HCT116 (cell line): Measurements from ENCODE around the gene MROH7. TPM values are rescaled to one million over a fixed set of nuclear protein-coding genes. Genes with fewer than 3 reads are reported as not detected.

Experiments
- ATAC-seq: fragments of 200-7000 bp; cut with Tn5 transposase; 2 replicates; pipeline ENCODE4 v1.9.1; 2020; ENCODE audit warnings: mild to moderate bottlenecking, moderate library complexity
- BruUV-seq: library from RNA; stranded (reverse); fragments of 400-500 nt; replicated peaks from 2 replicates; lab custom pipeline; 2021; lab: Mats Ljungman, UMichigan
- CTCF ChIA-PET: fragments of 300-600 bp; sonication (Branson Sonifier 250); formaldehyde crosslinking; loops from one replicate; lab custom pipeline; 2021; ENCODE audit warnings: antibody characterized with exemption; lab: Charles Lee
- POLR2A ChIA-PET: fragments of 300-600, 350-600 bp; sonication (Branson Sonifier 250); formaldehyde crosslinking; loops from one replicate; lab custom pipeline; 2021; ENCODE audit warnings: antibody characterized with exemption; lab: Charles Lee
- RAD21 ChIA-PET, 2 experiments: fragments of 300-600 bp; sonication (Branson Sonifier 250); formaldehyde crosslinking; loops; one replicate each; lab custom pipeline; 2023; ENCODE audit warnings: low total read pairs in 2 of 2; ENCODE audit not compliant: uncharacterized antibody in 2 of 2, unreplicated experiment in 2 of 2, low non-redundant PET in 1 of 2; lab: Charles Lee
- DNase-seq: peaks from one replicate; pipeline ENCODE4 v3.0.0-alpha.2; 2010; ENCODE audit warnings: low read depth, low spot score
- H2AFZ ChIP-seq: fragments of 200-600 bp; shearing (Covaris generic), sonication (generic); 2 replicates; pipeline ENCODE4 v1.6.1; 2017; ENCODE audit warnings: low read depth, mixed run types, mixed read lengths, antibody characterized with exemption, low read length; ENCODE audit not compliant: poor library complexity, severe bottlenecking
- H3K27ac ChIP-seq: 2 replicates; pipeline ENCODE4 v1.5.1; 2012; ENCODE audit warnings: low read depth, low read length
- H3K27me3 ChIP-seq: fragments of 200-600 bp; sonication (generic); 2 replicates; pipeline ENCODE4 v1.6.1; 2016; ENCODE audit warnings: mixed run types, low read length, mixed read lengths; ENCODE audit not compliant: insufficient read depth
- H3K36me3 ChIP-seq, 2 experiments: fragments of 200-500 bp in 1 of 2; fragments of 200-600 bp in 1 of 2; sonication (Bioruptor generic) in 1 of 2; sonication (generic) in 1 of 2; 2 replicates each; pipeline versions ENCODE4 v1.5.1 to v1.6.1; 2014 to 2016; ENCODE audit warnings: low read length in 2 of 2, inconsistent platforms in 1 of 2, mixed read lengths in 1 of 2, mixed run types in 1 of 2; ENCODE audit not compliant: insufficient read depth in 2 of 2, control insufficient read depth in 1 of 2
- H3K4me1 ChIP-seq, 2 experiments: fragments of 200-600 bp in 1 of 2; sonication (generic) in 1 of 2; 2 replicates each; pipeline versions ENCODE4 v1.5.1 to v1.6.1; 2012 to 2017; ENCODE audit warnings: low read length in 2 of 2, inconsistent platforms in 1 of 2, mild to moderate bottlenecking in 1 of 2, mixed read lengths in 1 of 2, mixed run types in 1 of 2, moderate library complexity in 1 of 2; ENCODE audit not compliant: insufficient read depth in 2 of 2, control insufficient read depth in 1 of 2
- H3K4me2 ChIP-seq: fragments of 200-600 bp; sonication (generic); 2 replicates; pipeline ENCODE4 v1.6.1; 2017; ENCODE audit warnings: mixed run types, low read length, mixed read lengths
- H3K4me3 ChIP-seq, 2 experiments: fragments of 200-600 bp in 1 of 2; sonication (generic) in 1 of 2; replicated peaks in 1 of 2; 2 replicates each; pipeline ENCODE4 v1.5.1; 2011 to 2016; ENCODE audit warnings: low read length in 2 of 2, control low read depth in 1 of 2, low read depth in 1 of 2, mild to moderate bottlenecking in 1 of 2, mixed read lengths in 1 of 2, mixed run types in 1 of 2
- H3K79me2 ChIP-seq: fragments of 200-600 bp; sonication (generic); 2 replicates; pipeline ENCODE4 v1.6.1; 2017; ENCODE audit warnings: mild to moderate bottlenecking, mixed run types, low read length, moderate library complexity, mixed read lengths; ENCODE audit not compliant: insufficient read depth
- H3K9ac ChIP-seq: fragments of 200-600 bp; sonication (generic); 2 replicates; pipeline ENCODE4 v1.6.1; 2016; ENCODE audit warnings: low read length, mixed read lengths
- H3K9me2 ChIP-seq: fragments of 200-600 bp; sonication (generic), shearing (Covaris generic); 2 replicates; pipeline ENCODE4 v1.6.1; 2017; ENCODE audit warnings: mixed run types, mild to moderate bottlenecking, moderate library complexity; ENCODE audit not compliant: insufficient read depth
- H3K9me3 ChIP-seq, 2 experiments: fragments of 200-500 bp in 1 of 2; fragments of 200-600 bp in 1 of 2; sonication (Bioruptor generic) in 1 of 2; sonication (generic) in 1 of 2; 2 replicates each; pipeline ENCODE4 v1.6.1; 2014 to 2017; ENCODE audit warnings: low read length in 2 of 2, mixed read lengths in 2 of 2, inconsistent platforms in 1 of 2, low read depth in 1 of 2, mild to moderate bottlenecking in 1 of 2, mixed run types in 1 of 2, moderate library complexity in 1 of 2; ENCODE audit not compliant: control insufficient read depth in 1 of 2, insufficient read depth in 1 of 2
- H4K20me1 ChIP-seq: fragments of 200-600 bp; sonication (generic), shearing (Covaris generic); 2 replicates; pipeline ENCODE4 v1.6.1; 2017; ENCODE audit warnings: mixed run types, mild to moderate bottlenecking, moderate library complexity; ENCODE audit not compliant: insufficient read depth
- CEBPB ChIP-seq: IDR thresholded peaks from 2 replicates; pipeline ENCODE4 v1.6.1; 2012; ENCODE audit warnings: low read depth
- ELF1 ChIP-seq: IDR thresholded peaks from 2 replicates; pipeline ENCODE4 v1.6.1; 2012; ENCODE audit warnings: low read depth, borderline replicate concordance
- EZH2phosphoT487 ChIP-seq: fragments of 200-600 bp; IDR thresholded peaks from 2 replicates; pipeline ENCODE4 v1.6.1; 2018; ENCODE audit warnings: antibody characterized with exemption, borderline replicate concordance
- FOSL1 ChIP-seq: IDR thresholded peaks from 2 replicates; pipeline ENCODE4 v1.6.1; 2012; ENCODE audit warnings: low read depth
- JUND ChIP-seq: IDR thresholded peaks from 2 replicates; pipeline ENCODE4 v1.6.1; 2012
- RAD21 ChIP-seq: IDR thresholded peaks from 2 replicates; pipeline ENCODE4 v1.6.1; 2012; ENCODE audit warnings: low read depth, mild to moderate bottlenecking
- SIN3A ChIP-seq: IDR thresholded peaks from 2 replicates; pipeline ENCODE4 v1.6.1; 2012; ENCODE audit warnings: low read depth
- SP1 ChIP-seq: IDR thresholded peaks from 2 replicates; pipeline ENCODE4 v1.6.1; 2012; ENCODE audit warnings: low read depth
- YY1 ChIP-seq: IDR thresholded peaks from 2 replicates; pipeline ENCODE4 v1.6.1; 2011; ENCODE audit warnings: low read length, low read depth, moderate library complexity, mild to moderate bottlenecking; ENCODE audit not compliant: insufficient replicate concordance; ENCODE audit errors: extremely low read depth
- ZFX ChIP-seq: fragments of 450-650 bp; IDR thresholded peaks from 2 replicates; pipeline ENCODE4 v1.6.1; 2017
- ZNF274 ChIP-seq: fragments of 200-500 bp; sonication (Bioruptor generic); IDR thresholded peaks from 2 replicates; pipeline ENCODE4 v1.6.1; 2014; ENCODE audit warnings: mild to moderate bottlenecking, low read depth, low read length, inconsistent platforms
- intact Hi-C: fragments of 100-400 bp; cut with micrococcal nuclease; formaldehyde crosslinking; loops from 2 replicates; pipeline ENCODE4 v1.10.0; 2022
- total RNA-seq: library from RNA; stranded (reverse); gene quantifications from one replicate; pipeline ENCODE4 v1.2.1, GENCODE V29; 2021; ENCODE audit not compliant: unreplicated experiment

The MROH7 gene
- total RNA-seq, 1 experiment from 2014 or later, result 1.1 TPM

- H3K27ac ChIP-seq, result no peak overlapping the region
- RAD21 ChIA-PET, result no interaction called here
- CTCF ChIA-PET, result no interaction called here
These were observed 103.7 kb downstream of the MROH7 start for GRCh38 chr1:54745274-54745673.

GRCh38 chr1:54745864-54746263 lies 104.3 kb downstream of the MROH7 start:
- H3K4me3 ChIP-seq, result no peak overlapping the region
- POLR2A ChIA-PET, result no interaction called here
- TF ChIP-seq JUND, result no peak
- no peak for TF ChIP-seq RAD21
- TF ChIP-seq ELF1, result no peak
- no peak for TF ChIP-seq FOSL1
- TF ChIP-seq ZFX, result no peak
- no peak for TF ChIP-seq YY1
- no peak for TF ChIP-seq EZH2phosphoT487
- TF ChIP-seq SP1, result no peak
- no peak for TF ChIP-seq CEBPB
- TF ChIP-seq SIN3A, result no peak
- TF ChIP-seq, all 23 proteins: peak for 0
- no TSS peak for BruUV-seq
- ChIA-PET CTCF (no interaction called here), RAD21 (no interaction called here)
- Histone ChIP-seq H3K4me2 (no peak overlapping the region), H4K20me1 (no peaks in the 10 kb centered on the region), H3K27me3 (no peaks in the 10 kb centered on the region), H2AFZ (no peak overlapping the region), H3K9ac (no peak overlapping the region), H3K4me1 (no peaks in the 10 kb centered on the region), H3K9me2 (no peaks in the 10 kb centered on the region), H3K9me3 (no peaks in the 10 kb centered on the region), H3K79me2 (no peaks in the 10 kb centered on the region), H3K27ac (no peak overlapping the region), H3K36me3 (peaks cover 10 to 15% of the 10 kb centered on the region in 2 experiments; a peak in 2 of 4 replicates)
- DNase-seq (no peak), ATAC-seq (no peak)
- intact Hi-C loops, result no loop called here

More at GRCh38 chr1:54745274-54745673, 103.7 kb downstream of the MROH7 start:
- no peaks in the 10 kb centered on the region for H3K9me2 ChIP-seq
- DNase-seq (no peak), ATAC-seq (no peak)
- H3K9me3 ChIP-seq, result no peaks in the 10 kb centered on the region
- no peak overlapping the region for H3K9ac ChIP-seq
- H3K4me1 ChIP-seq, result no peaks in the 10 kb centered on the region
- no peak overlapping the region for H3K4me3 ChIP-seq
- intact Hi-C loops, result no loop called here
- no peak overlapping the region for H3K4me2 ChIP-seq
- H4K20me1 ChIP-seq, result no peaks in the 10 kb centered on the region
- POLR2A ChIA-PET, result no interaction called here
- H3K27me3 ChIP-seq, result no peaks in the 10 kb centered on the region
- H3K36me3 ChIP-seq, result peaks cover 14 to 15% of the 10 kb centered on the region in 2 experiments; a peak in 3 of 4 replicates
- no peaks in the 10 kb centered on the region for H3K79me2 ChIP-seq
- no peak for TF ChIP-seq ZNF274
- no TSS peak for BruUV-seq
- no peak overlapping the region for H2AFZ ChIP-seq
